Posterior vena cava (tissue), 2 donors: Measurements from ENCODE around the gene PRMT9. TPM values are rescaled to one million over a fixed set of nuclear protein-coding genes. Genes with fewer than 3 reads are reported as not detected.

Experiments used
- DNase-seq: peaks from one replicate; pipeline ENCODE4 v3.0.0-alpha.2; 2020; ENCODE audit warnings: low spot score
- intact Hi-C, 2 donors: fragments of 100-400 bp; cut with DNase I; formaldehyde crosslinking; loops; one replicate each; pipeline versions ENCODE4 v1.14.1 to v1.14.2; 2022 to 2023
- total RNA-seq, 2 donors: library from RNA; stranded (reverse); fragmentation: NEBNext Ultra II Directional; extraction: Animal tissue kit (Norgen Biotek cat#: 25700); gene quantifications; one replicate each; pipeline ENCODE4 v1.2.1, GENCODE V29; 2021
- donor health status: DM: yes; HTN: yes; CAD: no.
- donor health status: DM: yes; HTN: yes; CAD: no.

Gene PRMT9
- total RNA-seq, 2 donors from 2014 or later, result 9.2 to 10.7 TPM

- intact Hi-C loops, result loop anchor here in 1 of 2 donors (5.0 kb wide), 1 partner anchor 478 kb away; no protein-coding TSS in a partner anchor
- peak; percentile 83 for DNase-seq
Observed at GRCh38 chr4:147590249-147590920, 93.6 kb downstream of the PRMT9 start.

DNA sequence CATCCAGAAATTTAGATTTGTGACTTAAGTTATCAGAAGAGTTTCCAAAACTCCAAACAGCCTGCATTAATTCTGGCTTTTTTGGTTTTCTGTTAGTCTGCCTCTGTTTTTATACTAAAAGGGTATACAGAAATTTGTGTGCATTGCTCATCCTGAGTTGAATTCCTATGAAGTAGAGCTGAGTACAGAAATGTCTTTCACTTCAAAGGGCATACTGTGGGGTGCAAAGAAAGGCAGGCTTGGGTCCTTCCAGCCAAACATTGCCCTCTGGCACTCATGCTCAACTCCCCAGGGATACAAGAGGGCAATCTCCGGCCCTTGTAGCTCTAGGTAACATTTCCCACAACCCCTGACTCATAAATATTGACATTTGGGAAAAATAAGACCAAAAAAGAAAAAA is 94.4 kb downstream of the PRMT9 start:
- intact Hi-C loops, result loop anchor here in 1 of 2 donors (10.0 kb wide), 1 partner anchor 475 kb away; no protein-coding TSS in a partner anchor
- no peak for DNase-seq

Other genes starting within 250 kb of the PRMT9 start
- gene EDNRA, start 203.1 kb downstream of the PRMT9 start, total RNA-seq, result 10 to 100 TPM; 29.8 to 35.6 TPM
- 10 to 100 TPM; 22.8 to 23.8 TPM for gene TMEM184C, start 66.8 kb downstream of the PRMT9 start, total RNA-seq
- 10 to 100 TPM; 79.0 to 80.5 TPM for gene ARHGAP10, start 47.9 kb upstream of the PRMT9 start, total RNA-seq